Measurements from ENCODE around the gene CST2. TPM values are rescaled to one million over a fixed set of nuclear protein-coding genes. Genes with fewer than 3 reads are reported as not detected.

The CST2 gene
- not detected in 2 replicates for total RNA-seq

GRCh38 chr20:23826541-23827021, at the start of gene CST2:
TSS of gene CST2 (minus strand) at chr20:23826729. CDS start at chr20:23826660, 69 bp downstream.

Other genes with a start within 250 kb of the CST2 start
- gene CST9, start 220.8 kb downstream of the CST2 start, total RNA-seq: not detected in 2 replicates
- 209 and 213 TPM in 2 replicates for gene CST3, start 188.8 kb downstream of the CST2 start, total RNA-seq
- gene CST4, start 137.7 kb downstream of the CST2 start, total RNA-seq: not detected in 2 replicates
- not detected in 2 replicates for gene CST1, start 75.8 kb downstream of the CST2 start, total RNA-seq
- not detected in 2 replicates for gene CST5, start 53.0 kb upstream of the CST2 start, total RNA-seq
- not detected in 2 replicates for gene GGTLC1, start 162.1 kb upstream of the CST2 start, total RNA-seq

All from tracheal epithelial cell (primary cell).